Gastrocnemius medialis (tissue), 4 donors: Measurements from ENCODE around the gene RIC8A.

ENCODE experiments used
- POLR2A ChIP-seq, 2 donors: fragments of 450-650 bp; IDR thresholded peaks; one replicate each; pipeline ENCODE4 v1.6.1; 2017; ENCODE audit warnings: antibody characterized with exemption in 2 of 2, mild to moderate bottlenecking in 2 of 2, moderate library complexity in 2 of 2
- TF ChIP-seq, protein P1 (sequence below), 5 experiments: fragments of 450-650 bp in 3 of 5; fragments of 200-600 bp in 2 of 5; sonication (generic) in 2 of 5; IDR thresholded peaks in 4 of 5; conservative IDR thresholded peaks in 1 of 5; 1 replicate in 4 of 5; 2 replicates in 1 of 5; pipeline ENCODE4 v1.5.1; 2016 to 2019; ENCODE audit warnings: antibody characterized with exemption in 5 of 5, mild to moderate bottlenecking in 3 of 5, moderate library complexity in 3 of 5

DNA sequence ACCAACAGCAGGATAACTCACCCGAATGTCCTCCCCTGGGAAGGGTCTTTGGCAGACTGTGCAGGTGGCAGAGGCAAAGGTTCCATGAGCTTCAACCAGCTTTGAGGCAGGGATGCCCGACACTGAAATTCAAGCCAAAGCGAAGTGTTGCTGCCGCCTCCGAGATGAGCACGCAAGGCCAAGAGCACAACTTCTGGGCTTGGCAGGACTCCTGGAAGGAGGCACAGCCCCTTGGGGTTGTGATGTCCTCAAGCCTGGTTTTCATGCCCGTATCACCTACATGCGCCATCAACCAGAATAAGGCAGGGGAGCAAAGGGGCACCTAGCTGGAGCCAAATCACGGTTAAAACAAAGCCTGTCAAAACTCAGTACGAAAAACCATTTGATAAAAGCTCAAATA lies 22.9 kb downstream of the RIC8A start:
- TF ChIP-seq, protein P1, sequence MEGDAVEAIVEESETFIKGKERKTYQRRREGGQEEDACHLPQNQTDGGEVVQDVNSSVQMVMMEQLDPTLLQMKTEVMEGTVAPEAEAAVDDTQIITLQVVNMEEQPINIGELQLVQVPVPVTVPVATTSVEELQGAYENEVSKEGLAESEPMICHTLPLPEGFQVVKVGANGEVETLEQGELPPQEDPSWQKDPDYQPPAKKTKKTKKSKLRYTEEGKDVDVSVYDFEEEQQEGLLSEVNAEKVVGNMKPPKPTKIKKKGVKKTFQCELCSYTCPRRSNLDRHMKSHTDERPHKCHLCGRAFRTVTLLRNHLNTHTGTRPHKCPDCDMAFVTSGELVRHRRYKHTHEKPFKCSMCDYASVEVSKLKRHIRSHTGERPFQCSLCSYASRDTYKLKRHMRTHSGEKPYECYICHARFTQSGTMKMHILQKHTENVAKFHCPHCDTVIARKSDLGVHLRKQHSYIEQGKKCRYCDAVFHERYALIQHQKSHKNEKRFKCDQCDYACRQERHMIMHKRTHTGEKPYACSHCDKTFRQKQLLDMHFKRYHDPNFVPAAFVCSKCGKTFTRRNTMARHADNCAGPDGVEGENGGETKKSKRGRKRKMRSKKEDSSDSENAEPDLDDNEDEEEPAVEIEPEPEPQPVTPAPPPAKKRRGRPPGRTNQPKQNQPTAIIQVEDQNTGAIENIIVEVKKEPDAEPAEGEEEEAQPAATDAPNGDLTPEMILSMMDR (IDR thresholded peaks at IDR 0.05 in 4 of 5, conservative IDR thresholded peaks at IDR 0.05 in 1 of 5) = no peak
- TF ChIP-seq POLR2A (IDR thresholded peaks at IDR 0.05) = no peak
